ENCODE data around the gene HDAC9.
"Not testable (repeated sequence)": the region's sequence is repeated elsewhere in the genome, so short reads cannot be mapped to it uniquely, and the experiment has no call there.

Gene HDAC9

GRCh38 chr7:18708204-18708603, 212.7 kb downstream of the HDAC9 start:
- TF ChIP-seq CTCF (conservative IDR thresholded peaks at IDR 0.05), result no peak
- no peak for TF ChIP-seq ZFX (IDR thresholded peaks at IDR 0.05)
- H3K27ac ChIP-seq, result no peak overlapping the region

- no peak overlapping the region for H3K27ac ChIP-seq
- TF ChIP-seq CTCF (conservative IDR thresholded peaks at IDR 0.05), result no peak
- TF ChIP-seq ZFX (IDR thresholded peaks at IDR 0.05), result no peak
Measured at GRCh38 chr7:18715988-18716387, 220.4 kb downstream of the HDAC9 start.

DNA sequence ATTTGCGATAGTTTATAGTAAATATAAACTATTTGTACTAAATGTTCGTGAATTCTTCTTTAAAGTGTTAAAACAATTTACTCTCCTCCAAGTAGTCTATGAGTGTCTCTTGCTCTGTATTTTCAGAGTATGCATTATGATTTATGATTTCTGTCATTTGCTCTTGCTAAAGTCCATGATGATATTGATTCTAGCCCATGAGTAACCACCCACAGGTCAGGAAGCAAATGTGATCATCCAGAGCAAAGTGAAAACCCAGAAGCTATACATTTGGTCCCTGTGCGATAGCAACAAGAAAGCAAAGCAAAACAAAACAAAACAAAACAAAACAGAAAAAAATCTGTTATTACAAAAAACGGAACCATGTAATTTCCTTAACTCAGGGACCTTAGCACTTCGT, 225.9 kb downstream of the HDAC9 start:
- no peak for TF ChIP-seq CTCF (conservative IDR thresholded peaks at IDR 0.05)
- no peak for TF ChIP-seq ZFX (IDR thresholded peaks at IDR 0.05)
- H3K27ac ChIP-seq, result no peak overlapping the region

DNA sequence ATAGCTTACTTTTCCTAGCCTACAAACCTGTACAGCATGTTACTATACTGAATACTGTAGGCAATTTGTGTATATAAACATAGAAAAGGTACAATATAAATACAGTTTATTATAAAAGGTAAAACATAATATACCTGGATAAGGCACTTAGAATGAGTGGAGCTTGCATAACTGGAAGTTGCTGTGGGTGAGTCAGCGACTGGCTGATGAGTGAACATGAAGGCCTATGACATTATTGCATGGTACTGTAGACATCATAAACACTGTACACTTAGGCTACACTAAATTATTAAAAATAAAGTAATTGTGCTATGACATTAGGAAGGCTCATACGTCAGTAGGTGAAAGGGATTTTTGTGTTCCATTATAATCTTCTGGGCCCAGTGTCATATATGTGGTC, 228.8 kb downstream of the HDAC9 start:
- no peak for TF ChIP-seq CTCF (conservative IDR thresholded peaks at IDR 0.05)
- no peak for TF ChIP-seq ZFX (IDR thresholded peaks at IDR 0.05)
- no peak overlapping the region for H3K27ac ChIP-seq

- TF ChIP-seq ZFX (IDR thresholded peaks at IDR 0.05) (no peak), CTCF (conservative IDR thresholded peaks at IDR 0.05) (no peak)
- no peak overlapping the region for H3K27ac ChIP-seq
Measured at GRCh38 chr7:18727115-18727870, 231.7 kb downstream of the HDAC9 start.

GRCh38 chr7:18736012-18736411, 240.5 kb downstream of the HDAC9 start:
- not testable (repeated sequence) for H3K27ac ChIP-seq

- no peak overlapping the region for H3K27ac ChIP-seq
- TF ChIP-seq CTCF (conservative IDR thresholded peaks at IDR 0.05), result no peak
- no peak for TF ChIP-seq ZFX (IDR thresholded peaks at IDR 0.05)
Measured at GRCh38 chr7:18740579-18740988, 245.0 kb downstream of the HDAC9 start.

DNA sequence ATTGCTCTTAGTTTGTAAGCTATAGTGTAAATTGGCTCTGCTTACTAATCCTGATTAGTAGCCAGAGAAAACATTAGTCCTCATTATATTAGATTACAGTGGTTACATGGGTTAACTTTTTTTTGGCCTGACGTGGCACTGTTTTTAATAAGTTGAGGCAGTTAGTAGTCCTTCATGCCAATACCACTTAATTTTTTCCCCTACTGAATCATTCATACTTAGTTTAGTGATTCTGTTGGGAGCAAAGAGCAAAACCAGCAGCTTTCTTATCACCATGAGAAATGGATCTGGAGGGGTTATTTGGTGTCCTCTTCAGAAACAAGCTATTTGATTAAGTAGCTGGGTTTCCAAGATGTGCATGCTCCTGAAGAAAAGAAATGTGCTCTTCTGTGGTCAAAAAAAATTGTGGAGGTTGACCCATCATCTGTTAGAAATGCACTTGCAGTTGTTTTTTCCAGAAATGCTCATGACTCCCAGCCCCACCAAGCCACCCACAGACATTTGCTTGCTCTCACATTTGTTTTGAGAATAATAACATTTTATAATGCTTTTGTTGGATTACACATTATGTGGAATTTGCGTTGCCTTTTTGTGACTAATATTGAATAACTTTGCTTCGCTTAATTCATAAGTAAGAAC, 258.5 kb downstream of the HDAC9 start:
- no peak for TF ChIP-seq ZFX (IDR thresholded peaks at IDR 0.05)
- no peak overlapping the region for H3K27ac ChIP-seq
